DND-41 (cell line): Measurements from ENCODE around the gene RDH5.
A peak's percentile ranks its signal among the peaks of the same experiment; 100 is the strongest.

Experiments
- EZH2 ChIP-seq: IDR thresholded peaks from 3 replicates; pipeline ENCODE4 v1.6.1; 2012; ENCODE audit warnings: borderline replicate concordance, low read depth, mild to moderate bottlenecking, moderate library complexity, low read length, inconsistent platforms; ENCODE audit not compliant: severe bottlenecking
- TF ChIP-seq, protein P1 (sequence below): IDR thresholded peaks from 2 replicates; pipeline ENCODE4 v1.5.1; 2012; ENCODE audit warnings: borderline replicate concordance, low read length, moderate library complexity, mild to moderate bottlenecking; ENCODE audit not compliant: poor library complexity, severe bottlenecking; ENCODE audit errors: extremely low read depth

DNA sequence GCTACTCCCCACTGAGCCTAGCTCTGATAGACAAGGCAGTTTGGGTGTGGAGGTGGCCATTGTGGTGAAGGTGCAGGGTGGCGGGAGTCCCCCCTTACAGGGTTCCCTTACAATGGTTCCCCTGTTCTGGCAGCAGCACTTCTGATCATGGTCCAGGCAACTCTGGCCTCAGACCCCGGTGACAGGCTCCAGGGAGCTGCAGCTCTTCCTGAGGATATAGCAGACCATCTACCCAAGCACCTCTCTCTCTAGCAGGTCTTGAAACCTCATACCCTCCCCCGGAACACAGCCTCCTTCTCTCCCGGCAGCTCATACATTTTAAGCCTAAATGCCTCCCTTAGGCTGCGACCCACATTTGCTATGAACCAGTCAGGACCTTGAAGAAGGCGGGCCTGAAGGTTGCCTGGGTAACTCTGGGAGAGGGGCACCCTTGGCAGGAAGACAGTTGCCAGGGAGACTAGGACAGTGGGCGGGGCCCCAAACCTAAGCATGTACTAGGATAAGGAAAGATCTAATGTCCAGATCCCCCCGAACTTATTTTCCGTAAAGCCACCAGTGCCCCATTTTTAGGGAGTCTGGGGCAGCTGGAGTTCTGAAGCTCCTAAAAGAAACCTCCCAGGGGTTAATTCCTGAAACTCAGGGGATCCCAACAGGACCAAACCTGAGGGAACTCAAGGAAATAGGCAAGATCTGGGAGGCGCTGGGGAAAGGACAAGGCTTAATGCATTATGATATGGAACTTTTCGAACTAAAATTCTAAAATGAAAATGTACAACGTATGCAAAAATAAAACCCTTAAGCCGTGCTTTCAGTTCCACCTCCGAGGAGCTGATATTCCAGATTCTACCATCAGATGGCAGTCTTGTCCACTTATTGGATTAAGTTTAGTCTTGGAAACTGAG lies 18.2 kb downstream of the RDH5 start:
- TF ChIP-seq, protein P1, sequence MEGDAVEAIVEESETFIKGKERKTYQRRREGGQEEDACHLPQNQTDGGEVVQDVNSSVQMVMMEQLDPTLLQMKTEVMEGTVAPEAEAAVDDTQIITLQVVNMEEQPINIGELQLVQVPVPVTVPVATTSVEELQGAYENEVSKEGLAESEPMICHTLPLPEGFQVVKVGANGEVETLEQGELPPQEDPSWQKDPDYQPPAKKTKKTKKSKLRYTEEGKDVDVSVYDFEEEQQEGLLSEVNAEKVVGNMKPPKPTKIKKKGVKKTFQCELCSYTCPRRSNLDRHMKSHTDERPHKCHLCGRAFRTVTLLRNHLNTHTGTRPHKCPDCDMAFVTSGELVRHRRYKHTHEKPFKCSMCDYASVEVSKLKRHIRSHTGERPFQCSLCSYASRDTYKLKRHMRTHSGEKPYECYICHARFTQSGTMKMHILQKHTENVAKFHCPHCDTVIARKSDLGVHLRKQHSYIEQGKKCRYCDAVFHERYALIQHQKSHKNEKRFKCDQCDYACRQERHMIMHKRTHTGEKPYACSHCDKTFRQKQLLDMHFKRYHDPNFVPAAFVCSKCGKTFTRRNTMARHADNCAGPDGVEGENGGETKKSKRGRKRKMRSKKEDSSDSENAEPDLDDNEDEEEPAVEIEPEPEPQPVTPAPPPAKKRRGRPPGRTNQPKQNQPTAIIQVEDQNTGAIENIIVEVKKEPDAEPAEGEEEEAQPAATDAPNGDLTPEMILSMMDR, result peak; percentile 95
- TF ChIP-seq EZH2, result no peak
